Activated naive CD4-positive, alpha-beta T cell (primary cell): ENCODE results near the gene SPEM2.

ENCODE experiments used
- DNase-seq, 4 experiments: peaks; one replicate each; lab custom pipeline; 2025; lab: John Stamatoyannopoulos, UW

SPEM2 gene

GRCh38 chr17:7421186-7421585 is 4.2 kb upstream of the SPEM2 start:
- DNase-seq: no peak

GRCh38 chr17:7423679-7424078 is 1.7 kb upstream of the SPEM2 start:
- no peak for DNase-seq

GRCh38 chr17:7425756-7426155 is 340 bp downstream of the SPEM2 start:
- DNase-seq: no peak

- no peak for DNase-seq
These were observed 917 bp downstream of the SPEM2 start for GRCh38 chr17:7426203-7426863.

GRCh38 chr17:7426896-7427489 is 1.6 kb downstream of the SPEM2 start:
- no peak for DNase-seq

- DNase-seq: no peak
These were observed 2.1 kb downstream of the SPEM2 start for GRCh38 chr17:7427549-7427948.

- no peak for DNase-seq
These were observed 3.1 kb downstream of the SPEM2 start, which contains the start of gene SPEM3 for GRCh38 chr17:7428557-7428956. TSS of gene SPEM3 (plus strand) at chr17:7428857. CDS start at chr17:7428903, 46 bp downstream.

GRCh38 chr17:7429722-7430121 is 4.3 kb downstream of the SPEM2 start:
- no peak for DNase-seq

GRCh38 chr17:7431231-7431630 is 5.8 kb downstream of the SPEM2 start:
- DNase-seq: no peak

- no peak for DNase-seq
These were observed 6.9 kb downstream of the SPEM2 start for GRCh38 chr17:7432296-7432695.

GRCh38 chr17:7435676-7436555 is 10.5 kb downstream of the SPEM2 start:
- peak in 3 of 4 experiments; percentile 43 to 65 (median 54) for DNase-seq

- peak; percentile 43 to 82 (median 58) for DNase-seq
These were observed 11.3 kb downstream of the SPEM2 start for GRCh38 chr17:7436556-7437368.

GRCh38 chr17:7437369-7437863 is 12.0 kb downstream of the SPEM2 start:
- DNase-seq: peak in 1 of 4 experiments; percentile 43

GRCh38 chr17:7437950-7438614 is 12.7 kb downstream of the SPEM2 start:
- DNase-seq: peak in 3 of 4 experiments; percentile 13 to 64 (median 20)

- DNase-seq: no peak
These were observed 13.4 kb downstream of the SPEM2 start for GRCh38 chr17:7438656-7439460.

- no peak for DNase-seq
These were observed 14.2 kb downstream of the SPEM2 start, which contains the start of gene FGF11 for GRCh38 chr17:7439462-7440112. TSS of gene FGF11 (plus strand) at chr17:7439512. CDS start at chr17:7439621, 109 bp downstream.

- no peak for DNase-seq
These were observed 14.9 kb downstream of the SPEM2 start for GRCh38 chr17:7440113-7440833.

GRCh38 chr17:7440834-7441195 is 15.4 kb downstream of the SPEM2 start:
- no peak for DNase-seq

- DNase-seq: no peak
These were observed 15.8 kb downstream of the SPEM2 start for GRCh38 chr17:7441266-7441665.
